ES-I3 (cell line): ENCODE results near the gene CDK2.
"Not testable (repeated sequence)": the region's sequence is repeated elsewhere in the genome, so short reads cannot be mapped to it uniquely, and the experiment has no call there.

Source experiments
- H3K36me3 ChIP-seq: 2 replicates; pipeline ENCODE4 v1.6.1; 2013; ENCODE audit warnings: mild to moderate bottlenecking, low read length, control low read depth, moderate library complexity; ENCODE audit not compliant: insufficient read depth
- H3K4me1 ChIP-seq: 2 replicates; pipeline ENCODE4 v1.6.1; 2013; ENCODE audit warnings: mild to moderate bottlenecking, control low read depth, low read length; ENCODE audit not compliant: insufficient read depth
- H3K9ac ChIP-seq: 2 replicates; pipeline ENCODE4 v1.6.1; 2013; ENCODE audit warnings: low read depth, mild to moderate bottlenecking, low read length, moderate library complexity
- H3K9me3 ChIP-seq: 2 replicates; pipeline ENCODE4 v1.6.1; 2013; ENCODE audit warnings: mild to moderate bottlenecking, low read length, moderate library complexity; ENCODE audit not compliant: control insufficient read depth, insufficient read depth

The CDK2 gene

DNA sequence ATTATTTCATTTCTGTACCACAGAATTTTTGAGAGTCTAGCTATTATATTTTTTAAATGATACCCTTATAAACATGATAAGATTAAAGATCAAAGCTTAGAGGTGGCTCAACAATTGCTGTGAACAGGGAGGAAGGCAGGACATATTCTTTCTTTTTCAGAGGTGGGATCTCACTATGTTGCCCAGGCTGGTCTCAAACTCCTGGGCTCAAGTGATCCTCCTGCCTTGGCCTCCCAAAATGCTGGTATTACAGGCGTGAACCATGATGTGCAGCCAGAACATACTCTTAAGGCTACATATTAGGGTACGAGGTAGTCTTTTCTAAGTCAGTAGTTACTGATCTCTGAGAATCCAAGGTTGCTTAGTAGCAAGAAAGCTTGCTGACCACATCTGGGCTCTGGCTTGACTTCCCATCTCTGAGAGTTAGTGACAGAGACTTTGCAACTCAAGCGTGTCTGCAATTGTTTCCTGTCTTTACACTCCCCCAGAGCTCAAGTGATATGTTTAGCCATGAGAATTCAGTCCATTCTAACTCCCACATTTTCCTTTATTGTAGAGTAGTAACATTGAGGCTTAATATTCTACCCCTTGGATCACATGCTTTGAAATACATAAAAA lies 15.8 kb downstream of the CDK2 start:
- no peaks in the 10 kb centered on the region for H3K4me1 ChIP-seq
- peaks cover 3% of the 10 kb centered on the region; the same call in 1 of the 2 replicates for H3K36me3 ChIP-seq
- H3K9me3 ChIP-seq: no peaks in the 10 kb centered on the region
- H3K9ac ChIP-seq: no peak overlapping the region

DNA sequence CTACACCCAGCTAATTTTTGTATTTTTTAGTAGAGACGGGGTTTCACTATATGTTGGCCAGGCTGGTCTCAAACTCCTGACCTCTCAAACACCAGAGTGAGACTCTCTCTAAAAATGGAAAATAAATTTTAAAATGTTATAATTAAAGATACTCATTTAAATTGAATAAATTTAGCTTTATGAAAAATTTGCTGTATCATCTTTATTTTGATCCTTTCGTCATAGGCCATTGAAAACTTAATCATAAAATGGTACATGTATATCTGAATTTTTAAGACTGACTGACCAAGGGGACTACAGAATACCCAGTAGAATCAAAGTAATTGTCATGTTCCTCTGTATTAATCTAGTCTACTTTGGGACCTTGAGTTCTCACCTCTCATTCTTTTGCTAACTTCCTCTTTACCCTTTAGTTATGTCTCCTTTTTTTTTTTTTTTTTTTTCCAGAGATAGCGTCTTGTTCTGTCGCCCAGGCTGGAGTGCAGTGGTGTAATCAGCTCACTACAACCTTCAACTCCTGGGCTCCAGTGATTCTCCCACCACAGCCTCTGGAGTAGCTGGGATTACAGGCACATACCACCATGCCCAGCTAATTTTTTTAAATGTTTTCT lies 16.7 kb downstream of the CDK2 start:
- no peaks in the 10 kb centered on the region; the same call in 1 of the 2 replicates for H3K36me3 ChIP-seq

DNA sequence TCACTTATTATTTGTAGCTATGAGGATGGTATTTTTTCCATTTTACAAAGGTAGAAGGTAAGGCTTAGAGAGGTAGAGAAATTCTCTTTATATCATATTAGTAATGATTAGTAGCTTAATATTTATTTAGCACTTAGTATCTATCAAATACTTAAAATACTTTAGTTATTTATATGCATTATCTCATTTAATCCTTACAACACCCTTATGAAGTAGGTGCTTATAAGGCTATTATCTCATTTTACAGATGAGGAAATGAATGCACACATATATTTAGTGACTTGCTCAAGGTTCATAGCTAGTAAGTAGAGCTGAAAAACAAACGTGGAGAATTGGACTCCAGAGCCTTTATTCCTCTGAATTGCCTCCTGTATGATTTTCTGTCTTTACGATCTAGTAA lies 18.2 kb downstream of the CDK2 start:
- Histone ChIP-seq H3K36me3 (peaks cover 3% of the 10 kb centered on the region), H3K9me3 (no peaks in the 10 kb centered on the region), H3K4me1 (no peaks in the 10 kb centered on the region), H3K9ac (no peak overlapping the region)

More for the DNA sequence above, 16.7 kb downstream of the CDK2 start:
- Histone ChIP-seq H3K9me3 (no peaks in the 10 kb centered on the region), H3K9ac (no peak overlapping the region), H3K4me1 (no peaks in the 10 kb centered on the region)

DNA sequence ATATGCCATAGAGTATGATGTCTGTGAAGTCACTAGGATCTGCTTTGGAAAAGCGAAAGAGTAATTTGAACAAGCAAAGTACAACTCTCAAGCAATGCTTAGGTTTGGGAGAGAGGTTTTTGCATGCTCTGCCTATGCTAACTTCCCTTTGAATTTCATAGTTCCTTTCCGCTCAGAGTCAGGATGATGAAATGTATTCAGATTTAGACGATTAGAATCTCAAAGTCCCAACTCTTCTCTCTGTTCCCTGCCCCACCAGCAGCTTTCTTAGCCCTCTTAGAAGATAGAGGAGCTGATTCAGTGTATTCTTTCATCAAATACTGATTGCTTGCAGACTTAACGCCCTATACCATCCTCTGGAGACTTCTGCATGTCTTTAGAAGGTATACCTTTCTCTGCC lies 18.7 kb downstream of the CDK2 start:
- Histone ChIP-seq H3K9ac (no peak overlapping the region), H3K4me1 (no peaks in the 10 kb centered on the region), H3K9me3 (no peaks in the 10 kb centered on the region), H3K36me3 (peaks cover 6% of the 10 kb centered on the region)

DNA sequence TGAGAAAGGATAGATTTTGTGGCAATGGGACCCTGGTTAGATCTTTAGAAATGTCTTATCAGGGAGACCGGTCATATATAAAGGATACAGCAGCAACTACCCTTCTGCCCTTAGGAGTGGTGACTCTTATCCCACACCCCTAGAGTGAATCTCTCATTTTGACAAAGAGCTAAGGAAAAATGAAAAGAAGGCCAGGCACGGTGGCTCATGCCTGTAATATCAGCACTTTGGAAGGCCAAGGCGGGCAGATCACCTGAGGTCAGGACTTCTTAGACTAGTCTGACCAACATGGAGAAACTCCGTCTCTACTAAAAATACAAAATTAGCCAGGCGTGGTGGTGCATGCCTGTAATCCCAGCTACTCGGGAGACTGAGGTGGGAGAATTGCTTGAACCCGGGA lies 19.3 kb downstream of the CDK2 start:
- not testable (repeated sequence) for H3K9ac ChIP-seq, H3K4me1 ChIP-seq, H3K9me3 ChIP-seq
- peaks cover 12% of the 10 kb centered on the region for H3K36me3 ChIP-seq

DNA sequence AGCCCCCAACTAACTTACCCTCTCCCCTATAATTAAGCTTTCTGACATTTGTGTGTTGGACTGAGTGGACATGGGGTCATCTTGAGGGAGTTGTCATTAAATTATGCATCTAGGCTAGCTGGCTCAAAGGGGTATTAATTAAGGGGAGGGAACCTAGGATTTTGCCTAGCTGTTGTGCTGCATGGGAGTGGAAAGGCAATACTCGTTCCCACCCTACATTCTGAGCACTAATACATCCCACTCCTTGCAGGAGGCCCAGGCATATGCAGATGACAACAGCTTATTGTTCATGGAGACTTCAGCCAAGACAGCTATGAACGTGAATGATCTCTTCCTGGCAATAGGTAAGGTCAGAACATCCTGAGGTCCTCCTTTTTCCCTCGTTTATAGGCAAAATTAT lies 24.5 kb downstream of the CDK2 start:
- Histone ChIP-seq H3K36me3 (peaks cover 27% of the 10 kb centered on the region), H3K9me3 (no peaks in the 10 kb centered on the region), H3K9ac (no peak overlapping the region), H3K4me1 (no peaks in the 10 kb centered on the region)

DNA sequence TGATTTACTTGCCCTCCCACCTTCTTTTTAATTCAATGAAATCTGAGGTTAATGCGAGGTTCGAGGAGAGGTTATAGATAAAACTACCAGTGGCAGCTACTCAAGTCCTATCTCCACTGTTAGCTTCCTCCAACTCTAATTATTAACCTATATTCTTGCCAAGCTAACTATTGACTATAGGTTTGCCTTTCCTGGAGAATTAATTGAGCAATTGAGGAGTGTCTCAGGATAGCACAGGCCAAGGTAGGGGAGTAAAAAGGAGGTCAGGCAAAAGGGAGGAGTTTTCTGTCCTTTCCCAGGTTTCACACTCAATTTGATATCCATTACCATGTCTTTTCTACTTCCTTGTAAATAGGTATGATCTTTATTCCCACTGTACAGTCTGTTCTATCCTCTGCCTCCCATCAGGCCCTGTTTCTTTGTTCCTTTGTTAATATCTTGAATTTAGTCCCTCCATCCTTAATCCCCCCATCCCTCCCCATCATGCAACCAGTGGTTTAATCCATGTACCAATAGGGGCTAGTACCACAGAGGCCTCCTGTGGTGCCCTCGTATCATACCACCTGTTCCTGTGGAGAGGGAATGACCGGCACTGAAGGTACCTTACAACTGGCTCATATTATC lies 26.7 kb downstream of the CDK2 start:
- Histone ChIP-seq H3K9ac (no peak overlapping the region), H3K9me3 (no peaks in the 10 kb centered on the region), H3K36me3 (peaks cover 27% of the 10 kb centered on the region), H3K4me1 (peaks cover 3% of the 10 kb centered on the region; the same call in 1 of the 2 replicates)

DNA sequence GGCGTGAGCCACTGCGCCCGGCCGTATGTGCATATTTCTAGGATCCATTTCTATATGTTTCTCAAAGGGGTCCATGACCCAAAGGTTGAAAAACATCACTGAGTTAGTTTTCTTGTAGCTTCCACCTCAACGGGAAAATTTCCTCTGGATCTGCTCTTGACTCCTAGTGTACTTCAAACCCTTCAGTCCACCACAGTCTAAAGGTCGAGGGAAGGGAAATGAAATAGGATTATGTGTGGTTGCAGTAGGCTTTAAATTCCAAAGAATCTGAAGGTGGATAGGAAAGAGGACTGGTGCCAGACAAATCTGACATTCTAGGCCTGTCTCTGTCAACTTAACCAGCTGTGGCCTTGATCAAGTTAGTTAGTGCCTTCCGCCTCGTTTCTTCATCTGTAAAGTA lies 28.7 kb downstream of the CDK2 start:
- Histone ChIP-seq H3K9me3 (no peaks in the 10 kb centered on the region), H3K4me1 (peaks cover 3% of the 10 kb centered on the region; the same call in 1 of the 2 replicates), H3K36me3 (peaks cover 21% of the 10 kb centered on the region), H3K9ac (no peak overlapping the region)

DNA sequence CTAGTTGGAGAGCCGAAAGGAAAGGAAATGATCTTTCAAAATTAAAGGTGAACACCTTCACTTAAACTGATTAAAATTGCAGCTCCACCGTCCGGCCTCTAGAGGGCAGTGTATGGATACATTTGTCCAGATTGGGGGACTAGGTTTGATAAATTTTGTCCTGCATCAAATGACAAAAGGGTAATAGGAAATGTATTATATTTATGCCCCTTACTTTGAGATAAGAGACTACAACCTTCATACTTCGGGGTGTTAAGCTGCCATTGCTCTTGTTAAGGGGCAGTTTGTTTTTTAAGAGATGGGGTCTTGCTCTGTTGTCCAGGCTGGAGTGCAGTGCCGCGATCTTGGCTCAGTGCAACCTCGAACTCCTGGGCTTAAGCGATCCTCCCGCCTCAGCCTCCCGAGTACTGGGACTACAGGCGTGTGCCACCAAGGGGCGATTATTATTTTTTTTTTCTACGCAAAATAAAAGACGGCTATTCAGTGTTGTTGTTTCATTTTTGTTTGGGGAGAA lies 29.6 kb downstream of the CDK2 start:
- peaks cover 12% of the 10 kb centered on the region for H3K36me3 ChIP-seq
- H3K9me3 ChIP-seq: no peaks in the 10 kb centered on the region
- peak overlapping the region; percentile 49; the same call in 1 of the 2 replicates for H3K9ac ChIP-seq
- peaks cover 3% of the 10 kb centered on the region; the same call in 1 of the 2 replicates for H3K4me1 ChIP-seq

DNA sequence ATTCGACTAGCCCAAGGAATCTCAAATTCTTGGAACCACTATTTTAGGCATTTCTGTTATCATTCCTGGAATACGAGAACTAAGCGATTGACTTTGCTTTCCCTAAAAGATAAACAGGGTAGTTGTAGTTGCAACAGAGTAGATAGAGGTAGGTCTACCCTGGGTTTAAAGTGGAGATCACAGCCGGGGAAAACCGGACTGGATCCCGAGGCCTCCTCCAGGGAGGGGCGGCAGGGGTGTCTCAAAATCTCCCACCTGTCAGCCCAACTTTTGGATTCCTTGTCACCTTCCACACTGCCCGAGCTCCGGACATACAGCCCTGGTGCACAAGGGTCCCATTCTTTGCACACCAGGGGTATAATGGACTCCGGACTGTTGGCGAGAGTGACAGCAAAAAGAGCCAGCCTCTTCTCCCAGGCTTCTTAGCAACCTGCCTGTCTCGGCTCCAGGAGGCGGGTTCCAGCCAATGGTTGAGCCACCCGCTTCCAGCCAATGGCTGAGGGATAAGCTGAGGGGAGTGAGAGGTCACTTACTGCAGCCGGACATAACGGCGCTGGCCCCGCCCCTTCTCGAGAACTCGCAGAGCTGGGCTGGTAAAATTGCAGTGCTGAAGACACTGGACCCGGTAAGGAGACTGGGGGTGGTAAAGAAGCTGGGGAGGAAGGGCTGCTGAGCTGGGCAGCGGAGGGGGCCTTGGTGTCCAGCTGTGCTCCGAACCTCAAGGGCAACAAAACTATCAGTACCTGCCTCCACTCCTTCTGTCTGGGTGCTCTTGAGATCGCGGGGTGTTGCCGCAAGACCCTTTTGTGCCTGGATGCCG lies 30.3 kb downstream of the CDK2 start, which contains the start of gene SUOX:
Gene SUOX (plus strand): TSS at position 562 of the 820 bp plus-strand sequence. CDS start 4,946 bp downstream, outside the sequence.
- Histone ChIP-seq H3K36me3 (peaks cover 11% of the 10 kb centered on the region), H3K9ac (peak within 1 kb of the TSS; percentile 85), H3K4me1 (peaks cover 3% of the 10 kb centered on the region; the same call in 1 of the 2 replicates), H3K9me3 (no peaks in the 10 kb centered on the region)

DNA sequence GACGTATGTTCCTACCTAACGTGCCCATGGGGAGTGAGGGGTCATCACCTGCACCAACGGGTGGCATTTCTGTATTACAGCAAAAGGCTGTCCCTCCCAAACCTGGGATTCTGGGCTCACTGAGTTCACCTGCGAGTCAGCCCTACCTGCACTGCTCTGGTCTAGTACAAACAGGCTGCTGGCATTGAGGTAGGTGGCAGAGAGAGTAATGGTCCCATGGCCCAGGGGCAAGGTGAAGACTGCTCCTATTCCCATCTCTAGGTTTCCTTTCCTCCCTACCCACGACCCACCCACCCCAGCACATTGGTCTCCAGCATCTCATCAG lies 30.9 kb downstream of the CDK2 start:
- H3K4me1 ChIP-seq: peaks cover 3% of the 10 kb centered on the region; the same call in 1 of the 2 replicates
- H3K36me3 ChIP-seq: peaks cover 11% of the 10 kb centered on the region
- peak overlapping the region; percentile 85 for H3K9ac ChIP-seq
- H3K9me3 ChIP-seq: no peaks in the 10 kb centered on the region

DNA sequence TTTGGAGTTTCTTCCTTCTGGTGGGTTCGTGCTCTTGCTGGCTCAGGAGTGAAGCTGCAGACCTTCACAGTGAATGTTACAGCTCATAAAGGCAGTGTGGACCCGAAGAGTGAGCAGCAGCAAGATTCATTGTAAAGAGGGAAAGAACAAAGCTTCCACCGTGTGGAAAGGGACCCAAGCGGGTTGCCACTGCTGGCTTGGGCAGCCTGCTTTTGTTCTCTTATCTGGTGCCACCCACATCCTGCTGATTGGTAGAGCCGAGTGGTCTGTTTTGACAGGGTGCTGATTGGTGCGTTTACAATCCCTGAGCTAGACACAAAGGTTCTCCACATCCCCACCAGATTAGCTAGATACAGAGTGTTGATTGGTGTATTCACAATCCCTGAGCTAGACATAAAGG lies 32.9 kb downstream of the CDK2 start:
- H3K9me3 ChIP-seq, H3K36me3 ChIP-seq, H3K4me1 ChIP-seq, H3K9ac ChIP-seq: not testable (repeated sequence)

DNA sequence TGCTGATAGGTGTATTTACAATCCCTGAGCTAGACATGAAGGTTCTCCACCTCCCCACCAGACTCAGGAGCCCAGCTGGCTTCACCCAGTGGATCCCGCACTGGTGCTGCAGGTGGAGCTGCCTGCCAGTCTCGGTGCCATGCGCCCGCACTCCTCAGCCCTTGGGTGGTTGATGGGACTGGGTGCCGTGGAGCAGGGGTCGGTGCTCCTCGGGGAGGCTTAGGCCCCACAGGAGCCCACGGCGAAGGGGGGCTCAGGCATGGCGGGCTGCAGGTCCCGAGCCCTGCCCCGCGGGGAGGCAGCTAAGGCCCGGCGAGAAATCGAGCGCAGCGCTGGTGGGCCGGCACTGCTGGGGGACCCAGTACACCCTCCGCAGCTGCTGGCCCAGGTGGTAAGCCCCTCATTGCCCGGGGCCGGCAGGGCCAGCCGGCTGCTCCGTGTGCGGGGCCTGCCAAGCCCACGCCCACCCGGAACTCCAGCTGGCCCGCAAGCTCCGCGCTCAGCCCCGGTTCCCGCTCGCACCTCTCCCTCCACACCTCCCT lies 33.4 kb downstream of the CDK2 start:
- not testable (repeated sequence) for H3K9ac ChIP-seq, H3K36me3 ChIP-seq, H3K4me1 ChIP-seq, H3K9me3 ChIP-seq

DNA sequence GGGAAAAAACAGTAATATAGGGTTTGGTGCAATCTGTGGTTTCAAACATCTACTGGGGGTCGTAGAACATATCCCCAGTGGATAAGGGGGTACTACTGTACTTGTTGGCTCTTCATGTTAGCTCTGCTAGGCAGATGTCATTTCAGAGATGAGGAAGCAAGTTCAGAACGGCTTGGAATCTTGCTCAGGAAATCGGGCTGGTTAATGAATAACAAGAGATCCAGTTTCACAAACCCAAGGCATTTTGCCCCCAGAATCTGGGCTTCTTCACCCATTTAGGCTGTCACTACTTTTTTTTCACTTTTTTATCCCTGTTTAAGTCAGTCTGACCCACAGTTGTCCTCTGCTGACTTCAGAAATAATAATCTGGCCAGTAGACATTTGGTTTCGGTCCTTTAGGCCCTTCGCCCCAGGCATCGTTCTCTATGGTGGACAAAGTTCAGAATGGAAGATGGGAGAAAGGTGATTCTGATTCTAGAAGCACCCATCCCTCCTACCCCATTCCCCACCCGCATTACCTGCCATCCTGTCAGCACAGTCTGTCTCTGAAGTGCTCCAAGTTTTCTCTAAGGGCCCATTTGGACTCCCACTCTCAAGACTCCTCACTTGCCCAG lies 35.0 kb downstream of the CDK2 start:
- H3K4me1 ChIP-seq: peaks cover 3% of the 10 kb centered on the region; the same call in 1 of the 2 replicates
- no peak overlapping the region for H3K9ac ChIP-seq

More for the DNA sequence above, 35.0 kb downstream of the CDK2 start:
- Histone ChIP-seq H3K9me3 (no peaks in the 10 kb centered on the region), H3K36me3 (no peaks in the 10 kb centered on the region)
